KMS-11 (cell line): Measurements from ENCODE around the gene ADGRG4.

Experiments used
- H2AFZ ChIP-seq: fragments of 200-600 bp; sonication (generic); 2 replicates; pipeline ENCODE4 v1.6.1; 2016; ENCODE audit warnings: antibody characterized with exemption, mixed run types, low read depth
- H3K27ac ChIP-seq: fragments of 200-600 bp; sonication (generic); 2 replicates; pipeline ENCODE4 v1.6.1; 2016; ENCODE audit warnings: mild to moderate bottlenecking, mixed run types
- H3K27me3 ChIP-seq: fragments of 200-600 bp; sonication (generic); 2 replicates; pipeline ENCODE4 v1.6.1; 2017; ENCODE audit warnings: mild to moderate bottlenecking, low read depth, mixed run types, moderate library complexity; ENCODE audit not compliant: insufficient read depth
- H3K36me3 ChIP-seq: fragments of 200-600 bp; sonication (generic); 2 replicates; pipeline ENCODE4 v1.6.1; 2017; ENCODE audit warnings: mild to moderate bottlenecking, mixed run types; ENCODE audit not compliant: insufficient read depth
- H3K4me1 ChIP-seq: fragments of 200-600 bp; sonication (generic); 2 replicates; pipeline ENCODE4 v1.6.1; 2016; ENCODE audit warnings: mild to moderate bottlenecking, low read depth, mixed run types; ENCODE audit not compliant: poor library complexity, severe bottlenecking
- H3K4me2 ChIP-seq: fragments of 200-600 bp; sonication (generic); 2 replicates; pipeline ENCODE4 v1.7.0; 2016; ENCODE audit warnings: mild to moderate bottlenecking, mixed run types
- H3K4me3 ChIP-seq: fragments of 200-600 bp; sonication (generic); IDR thresholded peaks from 2 replicates; pipeline ENCODE4 v1.6.1; 2017; ENCODE audit warnings: low read depth, low read length, mixed read lengths; ENCODE audit not compliant: insufficient read depth
- H3K79me2 ChIP-seq: fragments of 200-600 bp; sonication (generic); 2 replicates; pipeline ENCODE4 v1.6.1; 2016; ENCODE audit warnings: low read depth, mixed run types; ENCODE audit not compliant: insufficient read depth
- H3K9ac ChIP-seq: fragments of 200-600 bp; sonication (generic); 2 replicates; pipeline ENCODE4 v1.6.1; 2016; ENCODE audit warnings: mild to moderate bottlenecking, mixed run types
- H4K20me1 ChIP-seq: fragments of 200-600 bp; sonication (generic); 2 replicates; pipeline ENCODE4 v1.6.1; 2016; ENCODE audit warnings: mild to moderate bottlenecking, mixed run types; ENCODE audit not compliant: insufficient read depth
- CTCF ChIP-seq: fragments of 200-600 bp; sonication (generic); conservative IDR thresholded peaks from 2 replicates; pipeline ENCODE4 v1.6.1; 2017; ENCODE audit warnings: low read depth, mild to moderate bottlenecking, antibody characterized with exemption, low read length, moderate library complexity, mixed read lengths

The ADGRG4 gene

GRCh38 chrX:136354201-136354600, 53.4 kb downstream of the ADGRG4 start:
- H4K20me1 ChIP-seq: no peaks in the 10 kb centered on the region
- H3K4me3 ChIP-seq: no peak overlapping the region
- no peak overlapping the region for H3K27ac ChIP-seq
- no peaks in the 10 kb centered on the region for H3K79me2 ChIP-seq
- no peaks in the 10 kb centered on the region for H3K27me3 ChIP-seq
- no peaks in the 10 kb centered on the region for H3K36me3 ChIP-seq
- H3K9ac ChIP-seq: no peak overlapping the region
- no peak overlapping the region for H2AFZ ChIP-seq
- no peaks in the 10 kb centered on the region for H3K4me1 ChIP-seq
- no peak overlapping the region for H3K4me2 ChIP-seq
- TF ChIP-seq CTCF: no peak

- Histone ChIP-seq H3K79me2 (no peaks in the 10 kb centered on the region), H3K27ac (peak overlapping the region; percentile 46; the same call in 1 of the 2 replicates), H3K36me3 (no peaks in the 10 kb centered on the region), H2AFZ (peak overlapping the region; percentile 92), H3K4me2 (peak overlapping the region; percentile 94), H3K9ac (peak overlapping the region; percentile 20; the same call in 1 of the 2 replicates), H3K27me3 (no peaks in the 10 kb centered on the region), H4K20me1 (no peaks in the 10 kb centered on the region), H3K4me3 (no peak overlapping the region), H3K4me1 (peaks cover 13% of the 10 kb centered on the region)
- no peak for TF ChIP-seq CTCF
These were observed 68.6 kb downstream of the ADGRG4 start for GRCh38 chrX:136369377-136369776.

- H3K4me2 ChIP-seq: no peak overlapping the region
- no peak overlapping the region for H2AFZ ChIP-seq
- no peak for TF ChIP-seq CTCF
- no peaks in the 10 kb centered on the region for H3K36me3 ChIP-seq
- H3K9ac ChIP-seq: no peak overlapping the region
- no peaks in the 10 kb centered on the region for H3K27me3 ChIP-seq
- H3K27ac ChIP-seq: no peak overlapping the region
- no peaks in the 10 kb centered on the region for H3K4me1 ChIP-seq
- H3K4me3 ChIP-seq: no peak overlapping the region
- H4K20me1 ChIP-seq: no peaks in the 10 kb centered on the region
- no peaks in the 10 kb centered on the region for H3K79me2 ChIP-seq
These were observed 76.0 kb downstream of the ADGRG4 start for GRCh38 chrX:136376713-136377112.

- Histone ChIP-seq H2AFZ (no peak overlapping the region), H3K9ac (no peak overlapping the region), H3K4me2 (no peak overlapping the region), H4K20me1 (no peaks in the 10 kb centered on the region), H3K27ac (no peak overlapping the region), H3K27me3 (no peaks in the 10 kb centered on the region), H3K79me2 (no peaks in the 10 kb centered on the region), H3K4me1 (no peaks in the 10 kb centered on the region), H3K4me3 (no peak overlapping the region), H3K36me3 (no peaks in the 10 kb centered on the region)
- TF ChIP-seq CTCF: no peak
These were observed 79.4 kb downstream of the ADGRG4 start for GRCh38 chrX:136380010-136380769.
